HCT116 (cell line): ENCODE measurements around the gene TIPARP. TPM values are rescaled to one million over a fixed set of nuclear protein-coding genes. Genes with fewer than 3 reads are reported as not detected.

Experiments used
- ATAC-seq: fragments of 200-7000 bp; cut with Tn5 transposase; 2 replicates; pipeline ENCODE4 v1.9.1; 2020; ENCODE audit warnings: mild to moderate bottlenecking, moderate library complexity
- BruUV-seq: library from RNA; stranded (reverse); fragments of 400-500 nt; replicated peaks from 2 replicates; lab custom pipeline; 2021; lab: Mats Ljungman, UMichigan
- CTCF ChIA-PET: fragments of 300-600 bp; sonication (Branson Sonifier 250); formaldehyde crosslinking; loops from one replicate; lab custom pipeline; 2021; ENCODE audit warnings: antibody characterized with exemption; lab: Charles Lee
- POLR2A ChIA-PET: fragments of 300-600, 350-600 bp; sonication (Branson Sonifier 250); formaldehyde crosslinking; loops from one replicate; lab custom pipeline; 2021; ENCODE audit warnings: antibody characterized with exemption; lab: Charles Lee
- RAD21 ChIA-PET, 2 experiments: fragments of 300-600 bp; sonication (Branson Sonifier 250); formaldehyde crosslinking; loops; one replicate each; lab custom pipeline; 2023; ENCODE audit warnings: low total read pairs in 2 of 2; ENCODE audit not compliant: uncharacterized antibody in 2 of 2, unreplicated experiment in 2 of 2, low non-redundant PET in 1 of 2; lab: Charles Lee
- DNase-seq: peaks from one replicate; pipeline ENCODE4 v3.0.0-alpha.2; 2010; ENCODE audit warnings: low read depth, low spot score
- H2AFZ ChIP-seq: fragments of 200-600 bp; shearing (Covaris generic), sonication (generic); 2 replicates; pipeline ENCODE4 v1.6.1; 2017; ENCODE audit warnings: low read depth, mixed run types, mixed read lengths, antibody characterized with exemption, low read length; ENCODE audit not compliant: poor library complexity, severe bottlenecking
- H3K27ac ChIP-seq: 2 replicates; pipeline ENCODE4 v1.5.1; 2012; ENCODE audit warnings: low read depth, low read length
- H3K27me3 ChIP-seq: fragments of 200-600 bp; sonication (generic); 2 replicates; pipeline ENCODE4 v1.6.1; 2016; ENCODE audit warnings: mixed run types, low read length, mixed read lengths; ENCODE audit not compliant: insufficient read depth
- H3K36me3 ChIP-seq, 2 experiments: fragments of 200-500 bp in 1 of 2; fragments of 200-600 bp in 1 of 2; sonication (Bioruptor generic) in 1 of 2; sonication (generic) in 1 of 2; 2 replicates each; pipeline versions ENCODE4 v1.5.1 to v1.6.1; 2014 to 2016; ENCODE audit warnings: low read length in 2 of 2, inconsistent platforms in 1 of 2, mixed read lengths in 1 of 2, mixed run types in 1 of 2; ENCODE audit not compliant: insufficient read depth in 2 of 2, control insufficient read depth in 1 of 2
- H3K4me1 ChIP-seq, 2 experiments: fragments of 200-600 bp in 1 of 2; sonication (generic) in 1 of 2; 2 replicates each; pipeline versions ENCODE4 v1.5.1 to v1.6.1; 2012 to 2017; ENCODE audit warnings: low read length in 2 of 2, inconsistent platforms in 1 of 2, mild to moderate bottlenecking in 1 of 2, mixed read lengths in 1 of 2, mixed run types in 1 of 2, moderate library complexity in 1 of 2; ENCODE audit not compliant: insufficient read depth in 2 of 2, control insufficient read depth in 1 of 2
- H3K4me2 ChIP-seq: fragments of 200-600 bp; sonication (generic); 2 replicates; pipeline ENCODE4 v1.6.1; 2017; ENCODE audit warnings: mixed run types, low read length, mixed read lengths
- H3K4me3 ChIP-seq, 2 experiments: fragments of 200-600 bp in 1 of 2; sonication (generic) in 1 of 2; replicated peaks in 1 of 2; 2 replicates each; pipeline ENCODE4 v1.5.1; 2011 to 2016; ENCODE audit warnings: low read length in 2 of 2, control low read depth in 1 of 2, low read depth in 1 of 2, mild to moderate bottlenecking in 1 of 2, mixed read lengths in 1 of 2, mixed run types in 1 of 2
- H3K79me2 ChIP-seq: fragments of 200-600 bp; sonication (generic); 2 replicates; pipeline ENCODE4 v1.6.1; 2017; ENCODE audit warnings: mild to moderate bottlenecking, mixed run types, low read length, moderate library complexity, mixed read lengths; ENCODE audit not compliant: insufficient read depth
- H3K9ac ChIP-seq: fragments of 200-600 bp; sonication (generic); 2 replicates; pipeline ENCODE4 v1.6.1; 2016; ENCODE audit warnings: low read length, mixed read lengths
- H3K9me2 ChIP-seq: fragments of 200-600 bp; sonication (generic), shearing (Covaris generic); 2 replicates; pipeline ENCODE4 v1.6.1; 2017; ENCODE audit warnings: mixed run types, mild to moderate bottlenecking, moderate library complexity; ENCODE audit not compliant: insufficient read depth
- H3K9me3 ChIP-seq, 2 experiments: fragments of 200-500 bp in 1 of 2; fragments of 200-600 bp in 1 of 2; sonication (Bioruptor generic) in 1 of 2; sonication (generic) in 1 of 2; 2 replicates each; pipeline ENCODE4 v1.6.1; 2014 to 2017; ENCODE audit warnings: low read length in 2 of 2, mixed read lengths in 2 of 2, inconsistent platforms in 1 of 2, low read depth in 1 of 2, mild to moderate bottlenecking in 1 of 2, mixed run types in 1 of 2, moderate library complexity in 1 of 2; ENCODE audit not compliant: control insufficient read depth in 1 of 2, insufficient read depth in 1 of 2
- H4K20me1 ChIP-seq: fragments of 200-600 bp; sonication (generic), shearing (Covaris generic); 2 replicates; pipeline ENCODE4 v1.6.1; 2017; ENCODE audit warnings: mixed run types, mild to moderate bottlenecking, moderate library complexity; ENCODE audit not compliant: insufficient read depth
- CBX3 ChIP-seq: IDR thresholded peaks from 2 replicates; pipeline ENCODE4 v1.6.1; 2012; ENCODE audit warnings: low read depth
- CTCF ChIP-seq, 3 experiments: fragments of 200-600 bp in 1 of 3; sonication (generic) in 1 of 3; IDR thresholded peaks in 2 of 3; conservative IDR thresholded peaks in 1 of 3; 2 replicates each; pipeline ENCODE4 v1.5.1; 2012 to 2017; ENCODE audit warnings: low read depth in 2 of 3, low read length in 2 of 3, antibody characterized with exemption in 1 of 3, borderline replicate concordance in 1 of 3, control low read depth in 1 of 3, mild to moderate bottlenecking in 1 of 3, mixed read lengths in 1 of 3, mixed run types in 1 of 3, moderate library complexity in 1 of 3; ENCODE audit not compliant: insufficient read depth in 1 of 3
- EGR1 ChIP-seq: IDR thresholded peaks from 2 replicates; pipeline ENCODE4 v1.6.1; 2012; ENCODE audit warnings: low read depth
- ELF1 ChIP-seq: IDR thresholded peaks from 2 replicates; pipeline ENCODE4 v1.6.1; 2012; ENCODE audit warnings: low read depth, borderline replicate concordance
- EZH2phosphoT487 ChIP-seq: fragments of 200-600 bp; IDR thresholded peaks from 2 replicates; pipeline ENCODE4 v1.6.1; 2018; ENCODE audit warnings: antibody characterized with exemption, borderline replicate concordance
- JUND ChIP-seq: IDR thresholded peaks from 2 replicates; pipeline ENCODE4 v1.6.1; 2012
- MAX ChIP-seq: IDR thresholded peaks from 2 replicates; pipeline ENCODE4 v1.6.1; 2012
- RAD21 ChIP-seq: IDR thresholded peaks from 2 replicates; pipeline ENCODE4 v1.6.1; 2012; ENCODE audit warnings: low read depth, mild to moderate bottlenecking
- SP1 ChIP-seq: IDR thresholded peaks from 2 replicates; pipeline ENCODE4 v1.6.1; 2012; ENCODE audit warnings: low read depth
- TCF7L2 ChIP-seq: IDR thresholded peaks from 2 replicates; pipeline ENCODE4 v1.7.0; 2011; ENCODE audit warnings: borderline replicate concordance, inconsistent platforms; ENCODE audit not compliant: insufficient read depth, insufficient read length; ENCODE audit errors: extremely low read depth
- YY1 ChIP-seq: IDR thresholded peaks from 2 replicates; pipeline ENCODE4 v1.6.1; 2011; ENCODE audit warnings: low read length, low read depth, moderate library complexity, mild to moderate bottlenecking; ENCODE audit not compliant: insufficient replicate concordance; ENCODE audit errors: extremely low read depth
- ZFX ChIP-seq: fragments of 450-650 bp; IDR thresholded peaks from 2 replicates; pipeline ENCODE4 v1.6.1; 2017
- intact Hi-C: fragments of 100-400 bp; cut with micrococcal nuclease; formaldehyde crosslinking; loops from 2 replicates; pipeline ENCODE4 v1.10.0; 2022
- total RNA-seq: library from RNA; stranded (reverse); gene quantifications from one replicate; pipeline ENCODE4 v1.2.1, GENCODE V29; 2021; ENCODE audit not compliant: unreplicated experiment
- TF ChIP-seq, protein P1 (sequence below): IDR thresholded peaks from 2 replicates; pipeline ENCODE4 v1.6.1; 2011; ENCODE audit warnings: mild to moderate bottlenecking, low read length, moderate library complexity; ENCODE audit not compliant: insufficient replicate concordance; ENCODE audit errors: extremely low read depth
- TF ChIP-seq, protein P2 (sequence below): IDR thresholded peaks from 2 replicates; pipeline ENCODE4 v1.6.1; 2012

The TIPARP gene
- total RNA-seq, 1 experiment from 2014 or later: 51.3 TPM

GRCh38 chr3:156723182-156723619, 48.8 kb downstream of the TIPARP start (continued):
- no peak for TF ChIP-seq CBX3

GRCh38 chr3:156725682-156726081, 51.3 kb downstream of the TIPARP start:
- H2AFZ ChIP-seq: no peak overlapping the region
- no peaks in the 10 kb centered on the region for H3K9me3 ChIP-seq
- no peak overlapping the region for H3K4me2 ChIP-seq
- 0 out of 4 replicates have a peak, but pooled peaks cover 0 to 6% of the 10 kb centered on the region in 2 experiments for H3K4me1 ChIP-seq
- no peaks in the 10 kb centered on the region for H3K27me3 ChIP-seq
- no peaks in the 10 kb centered on the region; a peak in 1 of 4 replicates for H3K36me3 ChIP-seq
- no peak for ATAC-seq
- RAD21 ChIA-PET: no interaction called here
- H3K9ac ChIP-seq: no peak overlapping the region
- H3K79me2 ChIP-seq: no peaks in the 10 kb centered on the region
- H3K27ac ChIP-seq: no peak overlapping the region
- TF ChIP-seq ZFX (no peak), JUND (no peak), EZH2phosphoT487 (no peak), EGR1 (no peak), TCF7L2 (no peak), SP1 (no peak), ELF1 (no peak), CTCF (IDR thresholded peaks at IDR 0.05 in 2 of 3, conservative IDR thresholded peaks at IDR 0.05 in 1 of 3; ENCODE audit: borderline replicate concordance in 1 of 3, insufficient read depth in 1 of 3, low read depth in 2 of 3, low read length in 2 of 3) (no peak), RAD21 (no peak), MAX (no peak), YY1 (no peak), CBX3 (no peak)
- TF ChIP-seq, protein P1, sequence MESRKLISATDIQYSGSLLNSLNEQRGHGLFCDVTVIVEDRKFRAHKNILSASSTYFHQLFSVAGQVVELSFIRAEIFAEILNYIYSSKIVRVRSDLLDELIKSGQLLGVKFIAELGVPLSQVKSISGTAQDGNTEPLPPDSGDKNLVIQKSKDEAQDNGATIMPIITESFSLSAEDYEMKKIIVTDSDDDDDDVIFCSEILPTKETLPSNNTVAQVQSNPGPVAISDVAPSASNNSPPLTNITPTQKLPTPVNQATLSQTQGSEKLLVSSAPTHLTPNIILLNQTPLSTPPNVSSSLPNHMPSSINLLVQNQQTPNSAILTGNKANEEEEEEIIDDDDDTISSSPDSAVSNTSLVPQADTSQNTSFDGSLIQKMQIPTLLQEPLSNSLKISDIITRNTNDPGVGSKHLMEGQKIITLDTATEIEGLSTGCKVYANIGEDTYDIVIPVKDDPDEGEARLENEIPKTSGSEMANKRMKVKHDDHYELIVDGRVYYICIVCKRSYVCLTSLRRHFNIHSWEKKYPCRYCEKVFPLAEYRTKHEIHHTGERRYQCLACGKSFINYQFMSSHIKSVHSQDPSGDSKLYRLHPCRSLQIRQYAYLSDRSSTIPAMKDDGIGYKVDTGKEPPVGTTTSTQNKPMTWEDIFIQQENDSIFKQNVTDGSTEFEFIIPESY: no peak
- TF ChIP-seq, protein P2, sequence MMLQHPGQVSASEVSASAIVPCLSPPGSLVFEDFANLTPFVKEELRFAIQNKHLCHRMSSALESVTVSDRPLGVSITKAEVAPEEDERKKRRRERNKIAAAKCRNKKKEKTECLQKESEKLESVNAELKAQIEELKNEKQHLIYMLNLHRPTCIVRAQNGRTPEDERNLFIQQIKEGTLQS: no peak
- H3K9me2 ChIP-seq: no peaks in the 10 kb centered on the region
- H4K20me1 ChIP-seq: no peaks in the 10 kb centered on the region
- POLR2A ChIA-PET: no interaction called here
- no peak for DNase-seq
- H3K4me3 ChIP-seq: no peak overlapping the region
- BruUV-seq: no TSS peak
- intact Hi-C loops: no loop called here
- CTCF ChIA-PET: no interaction called here
